HepG2 (cell line): ENCODE results near the gene GJD3. TPM values are rescaled to one million over a fixed set of nuclear protein-coding genes. Genes with fewer than 3 reads are reported as not detected.

Experiments
- ADNP ChIP-seq: sonication (generic); formaldehyde crosslinking; IDR thresholded peaks from 2 replicates; pipeline ENCODE4 v1.4.0; 2020; ENCODE audit warnings: missing genetic modification reagents
- CEBPB ChIP-seq: IDR thresholded peaks from 2 replicates; pipeline ENCODE4 v1.6.1; 2011; ENCODE audit warnings: low read depth, low read length, improper control_type of control experiment, borderline replicate concordance
- CREB1 ChIP-seq, 2 experiments: fragments of 450-650 bp in 1 of 2; IDR thresholded peaks; 2 replicates each; pipeline ENCODE4 v1.6.1; 2016 to 2017; ENCODE audit warnings: control low read depth in 1 of 2, mild to moderate bottlenecking in 1 of 2, missing compliant biosample characterization in 1 of 2, missing genetic modification characterization in 1 of 2
- GMEB1 ChIP-seq: sonication (generic); formaldehyde crosslinking; IDR thresholded peaks from 2 replicates; pipeline ENCODE4 v1.5.1; 2020; ENCODE audit warnings: missing genetic modification reagents, mild to moderate bottlenecking, borderline replicate concordance
- GPBP1L1 ChIP-seq: sonication (generic); formaldehyde crosslinking; IDR thresholded peaks from 2 replicates; pipeline ENCODE4 v1.5.0; 2020; ENCODE audit warnings: mild to moderate bottlenecking, missing genetic modification reagents
- IRX3 ChIP-seq: sonication (generic); formaldehyde crosslinking; IDR thresholded peaks from 2 replicates; pipeline ENCODE4 v1.8.1; 2023; ENCODE audit warnings: mild to moderate bottlenecking, low read depth, missing genetic modification reagents, borderline replicate concordance
- MYC ChIP-seq: sonication (generic); formaldehyde crosslinking; IDR thresholded peaks from 2 replicates; pipeline ENCODE4 v1.9.0; 2021; ENCODE audit warnings: missing genetic modification reagents, borderline replicate concordance
- RBM22 ChIP-seq: fragments of 200-400 bp; formaldehyde crosslinking; optimal IDR thresholded peaks from 2 replicates; pipeline ENCODE3; 2017; ENCODE audit warnings: mild to moderate bottlenecking, low read length, moderate library complexity
- TSC22D2 ChIP-seq: sonication (generic); formaldehyde crosslinking; IDR thresholded peaks from 2 replicates; pipeline ENCODE4 v1.5.1; 2020; ENCODE audit warnings: missing genetic modification reagents, mild to moderate bottlenecking, borderline replicate concordance
- ZGPAT ChIP-seq: IDR thresholded peaks from 2 replicates; pipeline ENCODE4 v1.6.1; 2016; ENCODE audit warnings: mild to moderate bottlenecking
- ZNF546 ChIP-seq: sonication (generic); formaldehyde crosslinking; conservative IDR thresholded peaks from 2 replicates; pipeline ENCODE4 v1.8.1; 2023; ENCODE audit warnings: mild to moderate bottlenecking, missing genetic modification reagents
- ZZZ3 ChIP-seq: sonication (generic); formaldehyde crosslinking; IDR thresholded peaks from 2 replicates; pipeline ENCODE4 v1.4.0; 2020; ENCODE audit warnings: missing genetic modification reagents, mild to moderate bottlenecking, borderline replicate concordance
- polyA plus RNA-seq, 8 experiments: library from polyadenylated mRNA; depleted of rRNA in 3 of 8; stranded (reverse) in 7 of 8; unstranded in 1 of 8; fragments of >200 nt; fragmentation: Illumina TruSeq in 4 of 8; extraction: Trizol in 4 of 8; gene quantifications; 2 replicates each; pipeline versions ENCODE4 v1.2.1 to v1.2.3, GENCODE V29; 2011 to 2016; ENCODE audit warnings: low read depth in 4 of 8, missing spikeins in 1 of 8, mixed read lengths in 1 of 8; ENCODE audit not compliant: insufficient read depth in 1 of 8
- total RNA-seq, 5 experiments: library from RNA; depleted of rRNA; stranded (reverse); fragments of >200 nt; fragmentation: Illumina TruSeq; extraction: Trizol; gene quantifications; 2 replicates each; pipeline ENCODE4 v1.2.3, GENCODE V29; 2016; ENCODE audit warnings: low read depth in 1 of 5
- TF ChIP-seq, protein P1 (sequence below): sonication (generic); formaldehyde crosslinking; IDR thresholded peaks from 2 replicates; pipeline ENCODE4 v1.4.0; 2020; ENCODE audit warnings: missing genetic modification reagents
- TF ChIP-seq, protein P2 (sequence below): sonication (generic); formaldehyde crosslinking; conservative IDR thresholded peaks from 2 replicates; pipeline ENCODE4 v1.4.0; 2020; ENCODE audit warnings: missing genetic modification reagents
- TF ChIP-seq, protein P3 (sequence below): sonication (generic); formaldehyde crosslinking; IDR thresholded peaks from 2 replicates; pipeline ENCODE4 v1.9.0; 2022; ENCODE audit warnings: low read depth, missing genetic modification reagents

Gene GJD3
- total and polyA plus RNA-seq, 2 of the 13 experiments (the other 11 are each of a cell fraction or from before 2014, with no cell fraction given), result not detected

DNA sequence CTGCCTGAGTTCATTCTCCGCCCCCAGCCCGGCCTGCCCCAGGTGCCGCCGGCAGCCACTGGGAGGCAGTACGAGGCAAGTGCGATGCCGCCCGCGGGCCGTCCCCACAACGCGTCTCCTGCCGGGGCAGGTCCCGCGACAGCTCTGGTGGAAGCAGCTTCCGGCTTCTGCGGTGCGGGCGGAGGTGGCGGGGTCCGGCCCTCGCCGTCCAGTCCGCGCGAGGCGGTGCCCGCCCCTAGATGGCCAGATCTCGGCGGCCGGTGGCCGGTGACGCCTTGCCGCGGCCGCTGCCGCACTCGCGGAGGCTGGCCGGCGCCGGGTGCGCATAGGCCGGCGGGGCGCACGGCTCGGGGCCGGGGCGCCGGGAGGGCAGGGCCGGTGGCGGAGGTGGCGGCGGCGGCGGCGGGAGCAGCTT, 1.8 kb downstream of the GJD3 start (continued):
- TF ChIP-seq, protein P1, sequence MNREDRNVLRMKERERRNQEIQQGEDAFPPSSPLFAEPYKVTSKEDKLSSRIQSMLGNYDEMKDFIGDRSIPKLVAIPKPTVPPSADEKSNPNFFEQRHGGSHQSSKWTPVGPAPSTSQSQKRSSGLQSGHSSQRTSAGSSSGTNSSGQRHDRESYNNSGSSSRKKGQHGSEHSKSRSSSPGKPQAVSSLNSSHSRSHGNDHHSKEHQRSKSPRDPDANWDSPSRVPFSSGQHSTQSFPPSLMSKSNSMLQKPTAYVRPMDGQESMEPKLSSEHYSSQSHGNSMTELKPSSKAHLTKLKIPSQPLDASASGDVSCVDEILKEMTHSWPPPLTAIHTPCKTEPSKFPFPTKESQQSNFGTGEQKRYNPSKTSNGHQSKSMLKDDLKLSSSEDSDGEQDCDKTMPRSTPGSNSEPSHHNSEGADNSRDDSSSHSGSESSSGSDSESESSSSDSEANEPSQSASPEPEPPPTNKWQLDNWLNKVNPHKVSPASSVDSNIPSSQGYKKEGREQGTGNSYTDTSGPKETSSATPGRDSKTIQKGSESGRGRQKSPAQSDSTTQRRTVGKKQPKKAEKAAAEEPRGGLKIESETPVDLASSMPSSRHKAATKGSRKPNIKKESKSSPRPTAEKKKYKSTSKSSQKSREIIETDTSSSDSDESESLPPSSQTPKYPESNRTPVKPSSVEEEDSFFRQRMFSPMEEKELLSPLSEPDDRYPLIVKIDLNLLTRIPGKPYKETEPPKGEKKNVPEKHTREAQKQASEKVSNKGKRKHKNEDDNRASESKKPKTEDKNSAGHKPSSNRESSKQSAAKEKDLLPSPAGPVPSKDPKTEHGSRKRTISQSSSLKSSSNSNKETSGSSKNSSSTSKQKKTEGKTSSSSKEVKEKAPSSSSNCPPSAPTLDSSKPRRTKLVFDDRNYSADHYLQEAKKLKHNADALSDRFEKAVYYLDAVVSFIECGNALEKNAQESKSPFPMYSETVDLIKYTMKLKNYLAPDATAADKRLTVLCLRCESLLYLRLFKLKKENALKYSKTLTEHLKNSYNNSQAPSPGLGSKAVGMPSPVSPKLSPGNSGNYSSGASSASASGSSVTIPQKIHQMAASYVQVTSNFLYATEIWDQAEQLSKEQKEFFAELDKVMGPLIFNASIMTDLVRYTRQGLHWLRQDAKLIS (CRISPR knock-in tag), result peak; percentile 43; the same call in 1 of the 2 replicates
- peak; percentile 41; the same call in 1 of the 2 replicates for TF ChIP-seq ADNP (CRISPR knock-in tag)
- peak; percentile 92; the same call in 1 of the 2 replicates for TF ChIP-seq TSC22D2 (CRISPR knock-in tag)
- TF ChIP-seq, protein P2, sequence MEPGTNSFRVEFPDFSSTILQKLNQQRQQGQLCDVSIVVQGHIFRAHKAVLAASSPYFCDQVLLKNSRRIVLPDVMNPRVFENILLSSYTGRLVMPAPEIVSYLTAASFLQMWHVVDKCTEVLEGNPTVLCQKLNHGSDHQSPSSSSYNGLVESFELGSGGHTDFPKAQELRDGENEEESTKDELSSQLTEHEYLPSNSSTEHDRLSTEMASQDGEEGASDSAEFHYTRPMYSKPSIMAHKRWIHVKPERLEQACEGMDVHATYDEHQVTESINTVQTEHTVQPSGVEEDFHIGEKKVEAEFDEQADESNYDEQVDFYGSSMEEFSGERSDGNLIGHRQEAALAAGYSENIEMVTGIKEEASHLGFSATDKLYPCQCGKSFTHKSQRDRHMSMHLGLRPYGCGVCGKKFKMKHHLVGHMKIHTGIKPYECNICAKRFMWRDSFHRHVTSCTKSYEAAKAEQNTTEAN (CRISPR knock-in tag), result peak; percentile 92; the same call in 1 of the 2 replicates
- no peak for TF ChIP-seq GPBP1L1
- peak; percentile 98 for TF ChIP-seq ZGPAT (CRISPR knock-in tag)
- peak; percentile 95 for TF ChIP-seq ZNF546
- peak; percentile 51; the same call in 1 of the 2 replicates for TF ChIP-seq CREB1 (IDR thresholded peaks at IDR 0.05)
- TF ChIP-seq CREB1 (CRISPR knock-in tag; IDR thresholded peaks at IDR 0.05), result no peak
- peak; percentile 75; the same call in 1 of the 2 replicates for TF ChIP-seq MYC (CRISPR knock-in tag)
- TF ChIP-seq ZZZ3 (CRISPR knock-in tag), result no peak
- TF ChIP-seq IRX3 (CRISPR knock-in tag), result peak; percentile 94; the same call in 1 of the 2 replicates
- TF ChIP-seq, protein P3, sequence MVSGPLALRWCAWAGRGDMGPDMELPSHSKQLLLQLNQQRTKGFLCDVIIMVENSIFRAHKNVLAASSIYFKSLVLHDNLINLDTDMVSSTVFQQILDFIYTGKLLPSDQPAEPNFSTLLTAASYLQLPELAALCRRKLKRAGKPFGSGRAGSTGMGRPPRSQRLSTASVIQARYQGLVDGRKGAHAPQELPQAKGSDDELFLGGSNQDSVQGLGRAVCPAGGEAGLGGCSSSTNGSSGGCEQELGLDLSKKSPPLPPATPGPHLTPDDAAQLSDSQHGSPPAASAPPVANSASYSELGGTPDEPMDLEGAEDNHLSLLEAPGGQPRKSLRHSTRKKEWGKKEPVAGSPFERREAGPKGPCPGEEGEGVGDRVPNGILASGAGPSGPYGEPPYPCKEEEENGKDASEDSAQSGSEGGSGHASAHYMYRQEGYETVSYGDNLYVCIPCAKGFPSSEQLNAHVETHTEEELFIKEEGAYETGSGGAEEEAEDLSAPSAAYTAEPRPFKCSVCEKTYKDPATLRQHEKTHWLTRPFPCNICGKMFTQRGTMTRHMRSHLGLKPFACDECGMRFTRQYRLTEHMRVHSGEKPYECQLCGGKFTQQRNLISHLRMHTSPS, result peak; percentile 71; the same call in 1 of the 2 replicates
- no peak for TF ChIP-seq CEBPB
- TF ChIP-seq RBM22, result no peak
- TF ChIP-seq GMEB1 (CRISPR knock-in tag), result peak; percentile 68
